HG02970 (cell line): ENCODE data around the gene EXOC8.
"Not testable (repeated sequence)": the region's sequence is repeated elsewhere in the genome, so short reads cannot be mapped to it uniquely, and the experiment has no call there.

Experiments
- ATAC-seq: cut with Tn5 transposase; IDR thresholded peaks from one replicate; pipeline ENCODE4 v1.9.1; 2021; ENCODE audit warnings: mild to moderate bottlenecking, moderate library complexity, moderate number of reproducible peaks; ENCODE audit not compliant: unreplicated experiment, low FRiP score

Gene EXOC8

GRCh38 chr1:231353086-231353485 is 15.4 kb upstream of the EXOC8 start:
- no peak for ATAC-seq

GRCh38 chr1:231351816-231352215 is 14.2 kb upstream of the EXOC8 start:
- no peak for ATAC-seq

GRCh38 chr1:231348856-231349255 is 11.2 kb upstream of the EXOC8 start:
- not testable (repeated sequence) for ATAC-seq

- no peak for ATAC-seq
Measured at GRCh38 chr1:231348442-231348841, 10.8 kb upstream of the EXOC8 start.

- ATAC-seq = no peak
Measured at GRCh38 chr1:231347961-231348360, 10.3 kb upstream of the EXOC8 start.

- ATAC-seq = no peak
Measured at GRCh38 chr1:231340328-231341013, 2.8 kb upstream of the EXOC8 start.

GRCh38 chr1:231338270-231339128 is 847 bp upstream of the EXOC8 start, which contains the start of gene SPRTN:
TSS of gene SPRTN (plus strand) at chr1:231338293. CDS start at chr1:231338384, 91 bp downstream.
- ATAC-seq = peak; percentile 1

- ATAC-seq = no peak
Measured at GRCh38 chr1:231337043-231337471, 595 bp downstream of the EXOC8 start.

GRCh38 chr1:231335663-231336602 is 1.7 kb downstream of the EXOC8 start:
- no peak for ATAC-seq

- ATAC-seq = no peak
Measured at GRCh38 chr1:231334952-231335351, 2.7 kb downstream of the EXOC8 start.

- no peak for ATAC-seq
Measured at GRCh38 chr1:231334079-231334666, 3.5 kb downstream of the EXOC8 start.

GRCh38 chr1:231332761-231333160 is 4.9 kb downstream of the EXOC8 start:
- no peak for ATAC-seq

- no peak for ATAC-seq
Measured at GRCh38 chr1:231329483-231329882, 8.2 kb downstream of the EXOC8 start.

- ATAC-seq = no peak
Measured at GRCh38 chr1:231327617-231328016, 10.0 kb downstream of the EXOC8 start.

GRCh38 chr1:231326248-231326647 is 11.4 kb downstream of the EXOC8 start:
- ATAC-seq = no peak

- no peak for ATAC-seq
Measured at GRCh38 chr1:231324660-231325059, 13.0 kb downstream of the EXOC8 start.

GRCh38 chr1:231322880-231323530 is 14.6 kb downstream of the EXOC8 start:
- no peak for ATAC-seq

GRCh38 chr1:231319080-231319479 is 18.6 kb downstream of the EXOC8 start:
- ATAC-seq = no peak

GRCh38 chr1:231318568-231318967 is 19.1 kb downstream of the EXOC8 start:
- no peak for ATAC-seq

- ATAC-seq = no peak
Measured at GRCh38 chr1:231318015-231318355, 19.7 kb downstream of the EXOC8 start.
